GM20431 (cell line): Measurements from ENCODE around the gene ELMO1.

Source experiments
- in situ Hi-C: fragments of 300-500 bp; cut with MseI, MboI; formaldehyde crosslinking; loops from one replicate; pipeline ENCODE4 v1.15.0; 2020; ENCODE audit warnings: low sequenced_read_pairs; ENCODE audit not compliant: unreplicated experiment

ELMO1 gene

GRCh38 chr7:36814311-36814710, 634.4 kb downstream of the ELMO1 start:
- in situ Hi-C loops = no loop called here

GRCh38 chr7:36811807-36812206, 636.9 kb downstream of the ELMO1 start:
- in situ Hi-C loops = no loop called here

DNA sequence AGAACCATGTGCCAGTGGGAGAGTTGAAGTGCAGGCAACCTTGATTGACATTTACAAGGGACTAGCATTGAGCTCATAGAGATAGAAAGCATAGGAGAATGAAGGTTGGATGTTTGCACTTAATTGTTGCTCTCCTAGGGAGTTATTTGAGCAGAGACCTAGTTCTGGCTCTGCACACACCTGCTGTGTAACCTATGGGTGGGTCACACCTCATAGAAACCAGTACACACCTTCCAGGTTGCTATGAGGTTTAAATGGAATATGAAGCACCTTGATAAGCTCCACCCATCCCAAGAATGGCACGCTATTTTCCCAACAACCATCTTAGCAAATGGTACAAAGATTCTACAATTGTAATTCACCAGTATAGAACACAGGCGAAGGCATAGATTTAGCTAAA, 638.2 kb downstream of the ELMO1 start:
- in situ Hi-C loops = no loop called here

GRCh38 chr7:36810032-36810431, 638.6 kb downstream of the ELMO1 start:
- in situ Hi-C loops = no loop called here

DNA sequence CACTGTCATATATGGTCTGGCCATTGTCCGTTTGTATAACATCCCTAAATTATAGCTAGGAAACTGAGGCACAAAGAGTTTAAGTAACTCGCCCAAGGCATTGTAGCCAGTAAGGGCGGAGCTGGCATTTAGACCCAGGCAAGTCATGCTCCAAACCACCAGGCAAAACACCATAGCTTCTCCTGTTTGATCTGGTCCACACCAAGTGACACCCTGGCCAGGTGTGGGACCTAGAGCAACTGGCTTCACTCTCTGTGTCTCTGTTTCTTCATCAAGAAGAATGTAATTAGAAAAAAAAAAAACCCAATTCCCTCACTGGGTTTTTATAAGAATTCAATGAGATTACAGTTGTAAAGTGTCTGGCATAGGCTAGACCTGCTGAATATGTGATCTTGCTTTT, 639.2 kb downstream of the ELMO1 start:
- in situ Hi-C loops = no loop called here

DNA sequence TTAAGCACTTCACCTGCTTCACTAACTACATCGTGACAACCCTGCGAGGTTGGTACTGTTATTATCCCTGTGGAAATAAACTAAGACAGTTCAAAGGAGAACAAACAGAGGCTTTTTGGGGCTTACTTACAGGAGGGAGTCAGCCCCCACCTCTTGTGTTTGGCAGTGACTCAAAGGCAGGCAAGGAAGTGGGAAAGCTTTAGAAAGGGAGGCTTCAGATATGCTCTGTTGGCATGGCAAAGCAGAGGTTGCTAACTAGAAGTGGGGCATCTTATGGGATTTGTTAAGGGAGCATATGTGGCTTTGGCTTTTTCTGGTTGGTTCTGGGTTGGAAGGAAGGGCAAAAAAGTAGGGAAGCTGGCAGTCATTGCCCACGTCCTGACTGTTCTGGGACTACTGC, 639.6 kb downstream of the ELMO1 start:
- in situ Hi-C loops = no loop called here

- in situ Hi-C loops = no loop called here
These were observed 641.8 kb downstream of the ELMO1 start for GRCh38 chr7:36806891-36807290.
